ENCODE results near the gene CD82. TPM values are rescaled to one million over a fixed set of nuclear protein-coding genes. Genes with fewer than 3 reads are reported as not detected.

CD82 gene
- total RNA-seq, 2 experiments from 2014 or later = 289 to 319 TPM

- intact Hi-C loops (cut with micrococcal nuclease) = loop anchor here (10.0 kb wide), 2 partner anchors 55 to 435 kb away; partner anchors contain the start of gene EXT2
- POLR2A ChIA-PET = no interaction called here
- peak overlapping the region; percentile 87 for H3K27ac Mint-ChIP-seq
- CTCF ChIA-PET = interaction anchor here (1.0 kb wide), 1 partner anchor 436 kb away, joined by 3 read pairs; no protein-coding TSS in a partner anchor
- H3K27me3 Mint-ChIP-seq = no peaks in the 10 kb centered on the region
- TF ChIP-seq CTCF (IDR thresholded peaks at IDR 0.05) = no peak
- peaks cover 20% of the 10 kb centered on the region for H3K4me1 Mint-ChIP-seq (ENCODE audit: low read depth)
- no peak overlapping the region for H3K4me3 Mint-ChIP-seq
- no peaks in the 10 kb centered on the region for H3K36me3 Mint-ChIP-seq (ENCODE audit: low read depth)
- no peak for ATAC-seq
- DNase-seq = no peak
- H3K9me3 Mint-ChIP-seq = no peaks in the 10 kb centered on the region
Observed at GRCh38 chr11:44529895-44530412, 35.5 kb upstream of the CD82 start.

GRCh38 chr11:44530413-44531115, 34.9 kb upstream of the CD82 start:
- Mint-ChIP-seq H3K36me3 (ENCODE audit: low read depth) (no peaks in the 10 kb centered on the region), H3K4me1 (ENCODE audit: low read depth) (peaks cover 20% of the 10 kb centered on the region), H3K27ac (peak overlapping the region; percentile 87), H3K4me3 (no peak overlapping the region), H3K9me3 (no peaks in the 10 kb centered on the region), H3K27me3 (no peaks in the 10 kb centered on the region)
- TF ChIP-seq CTCF (IDR thresholded peaks at IDR 0.05) = no peak
- ATAC-seq (peak; percentile 95), DNase-seq (peak; percentile 68)
- CTCF ChIA-PET = interaction anchor here (1.2 kb wide), 1 partner anchor 9 kb away, joined by 3 read pairs; no protein-coding TSS in a partner anchor
- intact Hi-C loops (cut with micrococcal nuclease) = loop anchor here (10.0 kb wide), 2 partner anchors 56 to 436 kb away; partner anchors contain the start of gene EXT2
- POLR2A ChIA-PET = no interaction called here

GRCh38 chr11:44531116-44531504, 34.4 kb upstream of the CD82 start:
- no peak for ATAC-seq
- ChIA-PET POLR2A (interaction anchor here (1.0 kb wide), 1 partner anchor 11 kb away, joined by 3 read pairs; no protein-coding TSS in a partner anchor), CTCF (interaction anchor here (1.0 to 1.6 kb wide), 4 partner anchors 7 to 245 kb away, joined by 3 to 10 read pairs (median 5); no protein-coding TSS in a partner anchor)
- Mint-ChIP-seq H3K27ac (peak overlapping the region; percentile 60), H3K4me1 (ENCODE audit: low read depth) (peaks cover 20% of the 10 kb centered on the region), H3K36me3 (ENCODE audit: low read depth) (no peaks in the 10 kb centered on the region), H3K9me3 (no peaks in the 10 kb centered on the region), H3K4me3 (no peak overlapping the region), H3K27me3 (no peaks in the 10 kb centered on the region)
- no peak for DNase-seq
- intact Hi-C loops (cut with micrococcal nuclease) = loop anchor here (10.0 kb wide), 2 partner anchors 56 to 436 kb away; partner anchors contain the start of gene EXT2
- no peak for TF ChIP-seq CTCF (IDR thresholded peaks at IDR 0.05)

- H3K27me3 Mint-ChIP-seq = no peaks in the 10 kb centered on the region
- no peak for ATAC-seq
- intact Hi-C loops (cut with micrococcal nuclease) = loop anchor here (10.0 kb wide), 2 partner anchors 57 to 437 kb away; partner anchors contain the start of gene EXT2
- no peak for TF ChIP-seq CTCF (IDR thresholded peaks at IDR 0.05)
- DNase-seq = no peak
- no peak overlapping the region for H3K4me3 Mint-ChIP-seq
- H3K27ac Mint-ChIP-seq = peak overlapping the region; percentile 60
- ChIA-PET CTCF (interaction anchor here (1.0 to 1.6 kb wide), 4 partner anchors 8 to 245 kb away, joined by 3 to 10 read pairs (median 5); no protein-coding TSS in a partner anchor), POLR2A (interaction anchor here (1.0 kb wide), 1 partner anchor 10 kb away, joined by 3 read pairs; no protein-coding TSS in a partner anchor)
- no peaks in the 10 kb centered on the region for H3K9me3 Mint-ChIP-seq
- no peaks in the 10 kb centered on the region for H3K36me3 Mint-ChIP-seq (ENCODE audit: low read depth)
- peaks cover 20% of the 10 kb centered on the region for H3K4me1 Mint-ChIP-seq (ENCODE audit: low read depth)
Observed at GRCh38 chr11:44531636-44532035, 33.8 kb upstream of the CD82 start.

Data from activated CD8-positive, alpha-beta T cell treated with anti-CD3 and anti-CD28 coated beads for 36 hours (primary cell).